HG02884 (cell line): ENCODE results near the gene CISD2.
A peak's percentile ranks its signal among the peaks of the same experiment; 100 is the strongest.
"Not testable (repeated sequence)": the region's sequence is repeated elsewhere in the genome, so short reads cannot be mapped to it uniquely, and the experiment has no call there.

Experiments
- ATAC-seq: cut with Tn5 transposase; IDR thresholded peaks from one replicate; pipeline ENCODE4 v1.9.1; 2021; ENCODE audit warnings: mild to moderate bottlenecking, moderate library complexity; ENCODE audit not compliant: unreplicated experiment

CISD2 gene

DNA sequence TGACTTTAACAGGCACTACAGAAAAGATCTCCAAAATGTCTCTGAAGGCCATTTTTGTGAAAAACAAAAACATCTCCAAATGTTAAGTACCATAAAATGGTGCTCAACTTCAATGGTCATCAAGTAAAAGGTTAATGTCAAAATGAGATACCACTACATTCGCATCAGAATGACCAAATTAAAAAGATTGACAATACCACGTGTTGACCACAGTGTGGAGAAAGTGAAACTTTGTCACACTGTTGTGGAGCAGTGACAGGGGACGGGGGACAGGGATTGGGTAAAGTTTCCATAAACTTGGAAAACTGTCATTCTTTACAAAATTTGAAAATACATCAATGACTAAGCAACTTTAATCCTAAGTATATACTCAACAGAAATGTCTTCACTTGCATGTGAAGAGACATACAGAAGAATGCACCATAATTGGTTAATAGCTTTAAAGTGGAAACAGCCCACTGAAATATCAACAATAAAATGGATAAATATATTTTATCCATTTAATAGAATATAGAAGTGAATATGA lies 19.1 kb upstream of the CISD2 start:
- no peak for ATAC-seq

DNA sequence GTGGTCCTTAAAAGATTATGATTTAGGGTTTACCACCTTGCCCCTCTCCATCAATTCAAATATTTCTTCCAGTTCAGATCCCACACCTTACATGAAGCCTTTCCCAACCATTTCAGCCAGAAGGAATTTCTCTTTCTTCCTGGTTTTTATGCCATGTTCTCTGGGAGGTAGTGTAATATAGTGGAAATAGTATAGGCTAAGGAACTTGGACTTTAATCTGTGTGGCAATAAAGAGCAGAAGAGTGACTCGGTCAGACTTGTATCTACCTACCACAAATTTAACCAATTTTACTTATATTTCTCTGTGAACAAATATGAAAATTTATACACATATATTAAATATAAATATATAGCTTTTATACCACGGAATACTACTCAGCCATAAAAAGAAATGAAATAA lies 18.4 kb upstream of the CISD2 start:
- ATAC-seq: no peak

DNA sequence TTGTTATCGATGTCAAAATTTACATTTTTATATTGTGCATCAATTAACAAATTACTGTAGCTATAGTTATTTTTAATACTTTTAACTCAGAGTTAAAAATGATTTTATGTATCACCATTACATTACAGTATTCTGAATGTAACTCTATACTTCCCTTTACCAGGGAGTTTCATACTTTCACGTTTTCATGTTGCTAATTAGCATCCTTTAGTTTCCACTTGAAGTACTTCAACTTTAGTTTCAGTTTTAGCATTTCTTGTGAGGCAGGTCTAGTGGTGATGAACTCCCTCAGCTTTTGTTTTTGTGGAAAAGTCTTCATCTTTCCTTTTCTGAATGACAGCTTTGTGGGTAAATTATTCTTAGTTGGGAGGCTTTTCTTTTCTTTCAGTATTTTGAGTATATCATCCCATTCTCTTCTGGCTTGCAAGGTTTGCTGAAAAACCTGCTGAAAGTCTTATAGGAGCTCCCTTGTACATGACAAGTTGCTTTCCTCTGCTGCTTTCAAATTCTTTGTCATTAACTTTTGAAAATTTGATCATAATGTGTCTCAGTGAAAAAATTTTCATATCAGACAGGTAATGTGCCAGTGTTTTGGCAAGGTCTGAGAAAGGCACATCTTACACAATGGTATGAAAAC lies 9.8 kb upstream of the CISD2 start:
- ATAC-seq: no peak

DNA sequence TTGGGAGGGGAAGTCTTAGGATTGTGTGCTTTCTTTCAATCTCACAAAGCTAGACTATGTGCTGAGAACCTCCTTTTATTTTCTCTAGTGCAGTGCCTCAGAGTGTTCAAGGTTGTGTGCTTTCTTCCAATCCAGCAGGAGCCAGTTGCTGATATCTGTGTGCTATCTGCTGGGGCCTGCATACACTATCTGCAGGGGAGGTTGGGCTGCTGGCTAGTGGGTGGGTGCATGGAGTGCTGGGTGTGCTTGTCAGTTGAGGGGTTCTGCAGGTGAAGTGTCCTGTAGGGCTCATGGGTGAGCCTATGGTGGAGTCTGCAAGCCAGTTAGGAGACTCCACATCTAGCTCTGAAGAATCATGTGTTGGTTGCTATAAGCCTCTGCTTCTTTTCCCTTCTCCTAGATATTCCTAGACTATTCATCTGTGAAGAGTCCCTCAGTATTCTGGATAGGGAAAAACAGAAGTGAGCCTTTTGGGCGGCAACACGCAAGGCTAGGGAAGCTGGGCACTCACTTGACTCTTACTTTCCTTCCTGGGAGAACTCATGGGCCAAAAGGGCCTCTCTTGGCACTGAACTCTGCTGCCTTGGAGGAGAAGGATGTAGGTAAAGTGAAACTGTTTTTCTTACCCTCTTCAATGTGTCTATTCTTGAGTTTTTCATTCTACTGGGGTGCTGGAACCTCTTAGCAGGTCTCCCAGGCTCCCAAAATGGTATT lies 8.0 kb upstream of the CISD2 start:
- no peak for ATAC-seq

DNA sequence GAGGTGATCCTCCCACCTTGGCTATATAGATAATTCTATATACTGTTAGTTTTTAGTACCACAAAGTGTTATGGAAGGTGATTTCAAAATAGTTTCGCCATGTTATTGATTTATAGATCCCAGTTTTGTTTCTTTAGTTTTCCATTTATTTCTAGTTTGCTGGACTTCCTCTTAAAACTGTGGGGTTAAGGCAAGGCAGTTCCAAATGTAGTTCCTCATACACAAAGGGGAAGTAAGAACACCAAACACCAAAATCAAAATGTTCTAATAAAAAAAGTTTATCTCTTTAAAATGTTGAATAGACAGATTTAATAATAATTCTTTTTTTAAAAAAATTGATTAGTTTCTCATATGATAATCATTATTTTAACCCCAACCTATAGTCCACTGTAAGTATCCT lies 6.8 kb upstream of the CISD2 start:
- ATAC-seq: no peak

DNA sequence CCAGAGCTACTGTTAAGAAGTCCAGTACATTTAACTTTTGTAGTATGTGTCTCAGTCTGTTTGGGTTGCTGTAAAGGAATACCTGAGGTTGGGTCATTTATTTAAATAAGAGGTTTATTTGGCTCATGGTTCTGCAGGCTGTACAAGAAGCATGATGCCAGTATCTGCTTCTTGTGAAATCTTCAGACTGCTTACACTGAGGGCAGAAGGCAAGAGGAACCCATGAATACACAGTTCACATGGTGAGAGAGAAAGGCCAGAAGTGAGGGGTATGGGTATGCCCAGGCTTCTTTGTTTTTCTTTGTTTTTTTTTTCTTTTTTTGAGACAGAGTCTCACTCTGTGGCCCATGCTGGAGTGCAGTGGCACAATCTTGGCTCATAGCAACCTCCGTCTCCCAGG lies 6.0 kb upstream of the CISD2 start:
- no peak for ATAC-seq

DNA sequence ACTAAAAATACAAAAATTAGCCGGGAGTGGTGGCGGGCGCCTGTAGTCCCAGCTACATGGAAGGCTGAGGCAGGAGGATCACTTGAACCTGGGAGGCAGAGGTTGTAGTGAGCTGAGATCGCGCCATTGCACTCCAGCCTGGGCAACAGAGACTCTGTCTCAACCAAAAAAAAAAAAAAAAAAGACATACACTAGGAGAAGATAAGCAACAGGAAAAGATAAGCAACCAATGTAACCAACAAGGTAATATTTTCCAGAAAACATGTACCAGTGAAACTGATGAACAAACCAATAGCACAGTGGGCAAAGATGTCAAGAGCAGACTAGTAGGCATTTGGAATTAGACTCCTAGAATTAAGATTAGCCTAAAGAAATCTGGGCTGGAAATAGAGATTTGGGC lies 3.5 kb upstream of the CISD2 start:
- ATAC-seq: not testable (repeated sequence)

DNA sequence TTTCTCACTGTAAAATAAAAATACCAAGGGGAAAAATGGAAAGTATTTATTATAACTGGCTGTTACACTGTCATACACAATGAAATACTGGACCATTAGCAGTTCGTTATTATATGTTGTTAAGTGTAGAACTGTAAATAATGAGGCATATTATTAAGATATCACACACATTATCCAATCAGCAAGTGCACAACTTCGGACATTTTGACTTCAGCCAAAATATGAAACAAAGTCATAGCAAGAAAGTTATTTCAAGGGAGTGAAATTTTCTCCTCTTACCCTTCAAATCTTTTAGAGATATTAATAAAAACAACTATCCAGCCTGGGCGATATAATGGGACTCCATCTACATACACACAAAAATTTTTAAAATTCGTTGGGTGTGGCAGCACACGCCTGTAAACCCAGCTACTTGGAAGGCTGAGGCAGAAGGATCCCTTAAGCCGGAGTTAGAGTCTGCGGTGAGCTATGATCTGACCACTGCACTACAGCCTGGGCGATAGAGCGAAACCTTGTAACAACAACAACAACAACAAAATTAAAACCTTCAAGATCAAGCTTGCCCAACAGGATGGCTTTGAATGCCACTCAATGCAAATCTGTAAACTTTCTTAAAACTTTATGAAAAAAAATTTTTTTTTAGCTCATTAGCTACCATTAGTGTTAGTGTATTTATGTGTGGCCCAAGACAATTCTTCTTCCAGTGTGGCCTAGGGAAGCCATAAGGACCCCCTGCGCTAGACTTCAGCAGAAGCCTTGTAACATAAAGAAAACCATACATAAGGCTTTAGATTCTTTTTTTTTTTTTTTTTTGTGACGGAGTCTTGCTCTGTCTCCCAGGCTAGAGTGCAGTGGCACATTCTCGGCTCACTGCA lies 1.3 kb upstream of the CISD2 start:
- no peak for ATAC-seq

DNA sequence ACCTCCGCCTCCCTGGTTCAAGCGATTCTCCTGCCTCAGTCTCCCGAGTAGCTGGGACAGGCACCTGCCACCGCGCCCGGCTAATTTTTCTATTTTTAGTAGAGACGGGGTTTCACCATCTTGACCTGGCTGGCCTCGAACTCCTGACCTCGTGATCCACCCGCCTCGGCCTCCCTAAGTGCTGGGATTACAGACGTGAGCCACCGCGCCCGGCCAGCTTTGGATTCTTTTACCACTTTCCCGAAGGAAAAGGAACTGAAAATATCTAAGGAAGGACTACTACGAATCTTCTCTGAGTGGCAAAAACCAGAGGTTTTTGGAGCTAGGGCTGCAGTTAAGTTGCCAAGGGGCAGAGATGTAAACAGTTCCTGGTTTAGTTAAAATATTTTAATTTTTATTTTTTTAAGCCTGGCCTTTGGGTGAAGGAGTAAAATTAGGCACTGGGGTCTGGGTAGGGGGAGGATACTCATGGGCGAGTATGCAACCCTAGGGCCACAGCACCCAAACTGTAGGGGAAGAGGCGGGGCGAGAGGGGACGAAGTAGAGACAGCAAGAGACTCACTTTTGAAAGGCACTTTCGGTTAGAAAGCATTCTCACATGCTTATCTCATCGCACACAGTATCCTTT lies 525 bp upstream of the CISD2 start:
- ATAC-seq: peak; percentile 46

DNA sequence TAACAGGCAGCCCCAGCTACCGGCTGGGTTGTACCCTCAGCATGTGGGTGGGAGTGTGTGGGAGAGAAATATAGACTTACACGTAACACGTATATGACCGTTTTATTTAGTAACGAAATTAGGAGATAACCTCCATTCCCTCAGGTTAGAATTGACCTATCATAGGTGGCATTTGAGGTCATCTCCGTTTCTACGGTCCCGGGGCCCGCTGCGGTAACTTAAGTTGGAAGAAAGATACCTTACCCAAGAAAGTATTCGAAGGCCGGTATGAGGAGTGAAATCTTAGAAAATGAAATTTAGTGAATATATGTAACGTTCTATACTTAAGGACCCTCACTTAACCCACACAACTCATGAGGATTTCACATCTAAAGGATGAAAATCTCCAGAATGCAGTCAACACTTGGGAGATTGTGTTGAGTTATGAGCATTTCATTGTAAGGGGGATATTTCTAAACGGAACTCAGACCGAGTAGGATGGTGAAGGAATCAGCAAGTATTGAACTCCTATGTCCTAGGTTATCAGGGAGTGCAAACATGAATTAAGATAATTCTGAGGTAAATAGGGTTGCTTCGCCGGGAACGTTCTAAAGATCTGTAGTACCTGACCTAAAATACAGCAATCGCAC lies 891 bp downstream of the CISD2 start:
- peak; percentile 24 for ATAC-seq

DNA sequence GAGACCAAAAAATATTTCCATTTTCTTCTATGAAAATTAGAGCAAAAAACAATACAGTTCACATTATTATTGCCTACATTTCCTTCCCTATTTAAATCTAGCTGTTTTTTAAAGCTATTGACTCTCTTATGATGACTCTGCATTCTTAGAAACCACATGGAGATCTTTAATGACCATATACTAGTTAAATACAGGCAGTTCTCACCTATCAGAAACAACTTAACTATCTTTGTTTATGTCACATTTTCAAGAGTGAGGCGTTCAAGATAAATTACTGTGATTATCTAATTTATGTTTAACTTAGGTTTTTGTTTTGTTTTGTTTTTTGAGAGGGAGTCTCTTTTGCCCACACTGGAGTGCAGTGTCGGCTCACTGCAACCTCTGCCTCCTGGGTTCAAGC lies 3.0 kb downstream of the CISD2 start:
- ATAC-seq: no peak

DNA sequence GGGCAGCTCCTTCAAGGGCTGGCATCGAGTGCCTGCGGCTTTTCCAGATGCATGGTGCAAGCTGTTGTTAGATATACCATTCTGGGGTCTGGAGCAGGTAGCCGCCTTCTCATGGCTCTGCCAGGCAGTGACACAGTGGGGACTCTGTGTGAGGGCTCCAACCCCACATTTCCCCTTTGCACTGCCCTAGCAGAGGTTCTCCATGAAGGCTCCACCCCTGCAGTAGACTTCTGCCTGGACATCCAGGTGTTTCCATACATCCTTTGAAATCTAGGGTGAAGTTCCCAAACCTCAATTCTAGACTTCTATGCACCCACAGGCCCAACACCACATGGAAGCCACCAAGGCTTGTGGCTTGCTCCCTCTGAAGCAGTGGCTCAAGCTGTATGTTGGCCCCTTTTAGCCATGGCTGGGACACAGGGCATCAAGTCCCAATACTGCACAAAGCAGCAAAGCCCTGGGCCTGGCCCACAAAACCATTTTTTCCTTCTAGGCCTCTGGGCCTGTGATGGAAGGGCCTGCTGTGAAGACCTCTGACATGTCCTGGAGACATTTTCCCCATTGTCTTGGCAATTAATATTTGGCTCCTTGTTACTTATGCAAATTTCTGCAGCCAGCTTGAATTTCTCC lies 8.8 kb downstream of the CISD2 start:
- not testable (repeated sequence) for ATAC-seq

DNA sequence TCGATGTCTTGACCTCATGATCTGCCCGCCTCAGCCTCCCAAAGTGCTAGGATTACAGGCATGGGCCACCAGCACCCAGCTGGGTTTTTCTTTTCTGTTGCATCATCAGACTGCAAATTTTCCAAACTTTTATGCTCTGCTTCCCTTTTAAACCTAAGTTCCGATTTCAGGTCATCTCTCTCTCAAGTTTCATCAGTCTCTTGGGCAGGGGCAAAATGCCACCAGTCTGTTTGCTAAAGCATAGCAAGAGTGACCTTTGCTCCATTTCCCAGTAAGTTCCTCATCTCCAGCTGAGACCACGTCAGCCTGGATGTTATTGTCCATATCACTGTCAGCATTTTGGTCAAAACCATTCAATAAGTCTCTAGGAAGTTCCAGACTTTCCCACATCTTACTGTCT lies 9.6 kb downstream of the CISD2 start:
- ATAC-seq: not testable (repeated sequence)

DNA sequence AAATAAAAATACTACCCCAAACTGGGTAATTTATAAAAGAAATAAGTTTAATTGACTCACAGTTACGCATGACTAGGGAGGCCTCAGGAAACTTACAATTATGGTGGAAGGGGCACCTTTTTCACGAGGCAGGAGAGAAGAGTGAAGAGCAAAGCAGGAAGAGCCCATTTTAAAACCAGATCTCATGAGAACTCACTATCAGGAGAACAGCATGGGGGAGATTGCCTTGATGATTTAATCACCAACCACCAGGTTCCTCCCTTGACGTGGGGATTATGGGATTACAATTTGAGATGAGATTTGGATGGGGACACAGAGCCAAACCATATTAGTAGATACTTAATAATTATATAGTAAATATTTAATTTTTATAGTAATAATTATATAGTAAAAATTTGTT lies 10.1 kb downstream of the CISD2 start:
- ATAC-seq: no peak

DNA sequence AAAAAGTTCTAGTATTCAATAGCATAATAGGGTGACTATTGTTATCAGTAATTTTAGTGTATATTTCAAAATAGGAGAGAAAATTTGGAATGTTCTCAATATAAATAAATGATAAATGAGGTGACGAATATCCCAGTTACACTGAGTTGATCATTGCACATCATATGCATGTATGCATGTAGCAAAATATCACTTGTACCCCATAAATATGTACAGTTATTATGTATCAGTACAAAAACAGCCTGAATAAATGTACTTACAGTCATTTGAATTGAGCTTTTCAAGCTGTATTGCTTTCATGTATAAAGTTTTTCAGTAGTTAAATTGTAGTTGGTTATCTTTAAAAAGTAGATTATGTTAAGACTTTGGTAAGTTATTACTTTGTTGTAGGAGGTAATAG lies 12.6 kb downstream of the CISD2 start:
- ATAC-seq: no peak

DNA sequence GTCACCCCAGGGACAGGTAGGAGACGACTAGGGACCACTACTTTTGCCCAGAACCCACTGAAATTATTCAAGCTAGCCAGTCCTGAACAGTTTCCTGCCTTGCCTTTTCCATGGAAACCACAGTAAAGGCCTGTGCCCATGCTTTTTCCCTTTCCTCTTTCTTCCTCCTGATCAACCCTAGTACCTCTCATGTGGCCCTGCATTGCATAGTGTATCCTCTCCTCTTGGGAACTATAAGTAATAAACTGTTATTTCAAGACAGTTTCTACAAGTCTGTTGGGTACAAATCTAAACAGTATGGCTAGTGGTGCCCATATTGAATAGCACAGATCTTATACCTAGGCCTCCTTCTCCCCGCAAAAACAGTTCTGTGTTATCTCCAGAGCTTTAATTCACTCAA lies 14.5 kb downstream of the CISD2 start:
- no peak for ATAC-seq

DNA sequence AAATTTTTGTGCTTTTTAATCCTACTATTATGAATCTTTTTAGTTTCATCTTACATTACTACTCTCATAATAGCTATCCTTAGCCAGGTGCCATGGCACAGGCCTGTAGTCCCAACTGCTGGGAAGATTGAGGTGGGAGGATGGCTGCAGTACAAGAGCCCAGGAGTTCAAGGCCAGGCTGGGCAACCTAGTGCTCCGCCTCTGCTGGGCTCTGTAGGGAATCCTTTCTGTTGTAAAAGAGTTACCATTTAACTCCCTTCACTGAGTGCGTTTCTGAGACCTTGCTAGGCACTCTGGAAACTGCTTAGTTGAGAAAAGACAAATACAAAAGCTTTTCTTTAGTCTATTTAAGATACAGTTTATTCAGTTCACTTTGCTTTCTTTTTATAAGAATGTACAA lies 19.8 kb downstream of the CISD2 start:
- ATAC-seq: not testable (repeated sequence)

DNA sequence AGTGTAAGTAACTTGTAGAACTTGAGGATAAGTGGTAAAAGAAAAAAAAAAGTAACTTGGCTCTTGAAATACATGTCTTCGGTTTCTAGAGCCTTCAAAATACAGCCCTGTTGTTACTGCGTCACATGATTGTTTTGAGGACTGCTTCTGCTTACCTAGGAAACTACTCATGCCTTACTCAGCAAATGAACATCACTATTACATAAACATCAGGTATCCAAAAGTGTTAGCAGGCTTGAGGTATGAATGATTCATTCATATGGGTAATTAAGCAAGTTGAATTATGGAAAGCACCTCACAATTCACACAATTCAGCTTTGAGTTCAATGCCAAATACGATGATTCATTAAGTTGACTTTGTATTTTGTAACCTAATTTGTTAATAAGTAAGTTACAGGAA lies 21.1 kb downstream of the CISD2 start:
- not testable (repeated sequence) for ATAC-seq

DNA sequence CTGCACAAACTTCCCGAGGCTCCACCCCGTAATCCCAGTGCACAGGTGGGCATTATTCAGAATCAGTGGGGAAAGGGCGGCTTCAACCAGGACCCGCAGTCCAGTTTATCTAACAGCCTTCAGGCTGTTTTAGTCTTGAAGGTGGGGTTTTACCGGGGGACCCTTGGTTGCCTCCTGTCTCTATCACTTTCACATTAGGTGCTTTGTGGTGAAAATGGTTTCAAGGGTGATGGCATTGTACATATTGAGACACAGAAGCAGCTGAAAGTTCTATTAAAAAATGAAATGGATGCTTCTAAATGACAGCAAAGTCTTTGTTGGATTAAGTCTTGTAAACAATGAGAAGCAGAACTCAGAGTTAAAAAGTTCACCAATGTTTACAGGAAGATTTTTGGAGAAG lies 27.8 kb downstream of the CISD2 start:
- not testable (repeated sequence) for ATAC-seq

DNA sequence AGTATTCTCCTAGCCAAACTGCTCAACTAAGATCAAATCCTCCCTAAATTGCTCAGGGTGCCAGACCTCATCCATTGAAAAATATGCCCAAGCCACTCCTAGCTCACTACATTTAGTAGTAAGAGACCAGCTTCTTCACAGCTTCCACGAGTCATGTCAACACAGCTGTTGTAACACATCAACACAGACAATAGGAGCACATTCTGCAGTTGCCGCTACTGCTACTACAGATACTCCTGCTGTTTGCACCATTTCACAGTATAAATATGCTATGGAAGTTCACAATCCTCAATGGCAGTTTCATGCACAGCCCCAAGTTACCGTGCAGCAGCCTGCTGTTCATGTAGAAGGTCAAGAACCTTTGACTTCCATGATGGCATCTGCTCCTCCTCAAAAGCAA lies 28.8 kb downstream of the CISD2 start:
- not testable (repeated sequence) for ATAC-seq
